Retinal pigment epithelial cell (primary cell): ENCODE data around the gene MEGF10.
"Not testable (repeated sequence)": the region's sequence is repeated elsewhere in the genome, so short reads cannot be mapped to it uniquely, and the experiment has no call there.

Experiments used
- DNase-seq: peaks from one replicate; pipeline ENCODE4 v3.0.0-alpha.2; 2010; ENCODE audit warnings: low read depth
- H3K4me3 ChIP-seq: 2 replicates; pipeline ENCODE4 v1.5.1; 2011; ENCODE audit warnings: mild to moderate bottlenecking, low read length, control low read depth, moderate library complexity
- TF ChIP-seq, protein P1 (sequence below): conservative IDR thresholded peaks from 2 replicates; pipeline ENCODE4 v1.5.1; 2011; ENCODE audit warnings: low read depth, low read length, control low read depth, inconsistent platforms

MEGF10 gene

GRCh38 chr5:127316011-127316410 is 25.4 kb downstream of the MEGF10 start:
- H3K4me3 ChIP-seq, result no peak overlapping the region
- DNase-seq, result no peak
- TF ChIP-seq, protein P1, sequence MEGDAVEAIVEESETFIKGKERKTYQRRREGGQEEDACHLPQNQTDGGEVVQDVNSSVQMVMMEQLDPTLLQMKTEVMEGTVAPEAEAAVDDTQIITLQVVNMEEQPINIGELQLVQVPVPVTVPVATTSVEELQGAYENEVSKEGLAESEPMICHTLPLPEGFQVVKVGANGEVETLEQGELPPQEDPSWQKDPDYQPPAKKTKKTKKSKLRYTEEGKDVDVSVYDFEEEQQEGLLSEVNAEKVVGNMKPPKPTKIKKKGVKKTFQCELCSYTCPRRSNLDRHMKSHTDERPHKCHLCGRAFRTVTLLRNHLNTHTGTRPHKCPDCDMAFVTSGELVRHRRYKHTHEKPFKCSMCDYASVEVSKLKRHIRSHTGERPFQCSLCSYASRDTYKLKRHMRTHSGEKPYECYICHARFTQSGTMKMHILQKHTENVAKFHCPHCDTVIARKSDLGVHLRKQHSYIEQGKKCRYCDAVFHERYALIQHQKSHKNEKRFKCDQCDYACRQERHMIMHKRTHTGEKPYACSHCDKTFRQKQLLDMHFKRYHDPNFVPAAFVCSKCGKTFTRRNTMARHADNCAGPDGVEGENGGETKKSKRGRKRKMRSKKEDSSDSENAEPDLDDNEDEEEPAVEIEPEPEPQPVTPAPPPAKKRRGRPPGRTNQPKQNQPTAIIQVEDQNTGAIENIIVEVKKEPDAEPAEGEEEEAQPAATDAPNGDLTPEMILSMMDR, result no peak

GRCh38 chr5:127317385-127317784 is 26.8 kb downstream of the MEGF10 start:
- DNase-seq, H3K4me3 ChIP-seq: not testable (repeated sequence)

GRCh38 chr5:127320032-127320965 is 29.7 kb downstream of the MEGF10 start:
- DNase-seq, result peak; percentile 46
- TF ChIP-seq, protein P1, result no peak
- no peak overlapping the region for H3K4me3 ChIP-seq

DNA sequence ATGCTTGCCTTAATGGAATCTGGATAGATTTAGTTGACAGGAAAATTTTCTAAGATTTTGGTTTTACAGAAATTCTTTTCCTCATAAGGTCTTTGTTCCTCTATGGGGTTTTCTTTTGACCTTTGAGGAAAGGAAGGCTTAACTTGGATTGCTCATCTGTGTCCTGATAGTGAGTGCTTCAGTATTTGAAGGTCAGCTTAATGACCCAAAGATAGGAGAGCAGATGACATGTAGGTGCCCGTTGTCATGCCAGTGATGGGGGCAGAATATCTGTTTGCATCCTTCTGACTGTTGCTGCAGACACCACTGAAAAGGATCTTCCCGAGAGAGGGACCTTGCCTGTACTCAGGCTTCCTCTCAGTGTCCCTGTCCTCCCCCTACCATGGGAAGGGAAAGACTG is 30.9 kb downstream of the MEGF10 start:
- no peak overlapping the region for H3K4me3 ChIP-seq
- no peak for DNase-seq
- TF ChIP-seq, protein P1, result no peak

DNA sequence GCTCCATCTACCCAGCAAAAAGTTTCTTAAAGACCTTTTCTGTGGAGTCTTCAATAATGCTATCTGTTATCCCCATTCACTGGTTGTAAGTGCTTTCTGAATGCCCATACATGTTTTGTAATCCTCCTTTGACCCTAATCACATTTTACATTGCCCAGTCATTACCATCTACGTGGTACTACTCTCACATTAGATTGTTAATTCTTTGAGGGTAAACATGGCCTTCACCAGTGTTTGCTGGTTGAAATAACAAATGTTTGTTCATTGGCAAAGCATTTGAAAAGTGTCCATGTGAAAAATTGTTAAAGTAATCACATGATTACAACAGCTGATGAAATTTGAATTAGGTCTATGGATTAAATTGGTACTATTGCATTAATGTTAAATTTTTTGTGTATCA is 31.8 kb downstream of the MEGF10 start:
- TF ChIP-seq, protein P1, result no peak
- no peak for DNase-seq
- no peak overlapping the region for H3K4me3 ChIP-seq

DNA sequence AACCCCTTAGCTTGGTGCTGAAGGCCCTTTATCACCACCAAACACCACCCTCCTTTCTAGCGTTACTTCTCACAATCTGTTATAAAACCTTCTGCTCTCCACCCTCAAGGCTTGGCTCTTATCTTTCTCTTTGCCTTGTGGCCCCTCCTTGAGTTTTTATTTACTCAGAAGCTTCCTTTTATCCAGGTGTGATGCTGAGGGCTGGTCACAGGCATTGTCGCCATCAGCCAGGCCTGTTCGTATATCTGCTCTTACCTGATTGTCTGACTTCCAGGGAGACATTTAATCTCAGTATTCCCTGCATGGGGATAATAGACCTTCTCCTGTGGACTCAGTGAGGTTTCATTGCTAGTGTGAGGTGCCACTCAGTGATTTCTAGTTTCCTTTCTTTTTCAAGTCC is 34.2 kb downstream of the MEGF10 start:
- TF ChIP-seq, protein P1, result no peak
- no peak overlapping the region for H3K4me3 ChIP-seq
- DNase-seq, result no peak

DNA sequence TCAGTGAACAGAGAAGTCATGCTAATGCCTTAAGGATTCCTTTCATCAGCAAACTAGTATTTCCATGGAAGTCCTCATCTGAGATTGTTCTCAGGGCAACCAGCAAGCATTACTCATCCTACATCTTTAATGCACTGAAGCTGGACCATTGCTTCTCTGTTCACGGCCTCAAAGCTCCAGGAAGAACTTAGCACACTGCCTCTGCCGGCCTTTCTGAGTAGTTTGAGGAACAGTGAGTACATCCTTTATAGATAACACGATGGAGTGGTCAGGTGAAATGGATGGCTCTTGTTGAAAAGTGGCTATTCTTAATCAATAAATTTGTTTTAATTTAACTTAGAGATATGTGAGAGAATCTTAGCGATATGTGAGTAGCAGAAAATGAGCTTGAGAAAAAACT is 35.8 kb downstream of the MEGF10 start:
- H3K4me3 ChIP-seq, result no peak overlapping the region
- DNase-seq, result no peak
- TF ChIP-seq, protein P1, result no peak
